ENCODE measurements around the gene MORN1. TPM values are rescaled to one million over a fixed set of nuclear protein-coding genes. Genes with fewer than 3 reads are reported as not detected.
A peak's percentile ranks its signal among the peaks of the same experiment; 100 is the strongest.

The MORN1 gene
- total and polyA plus RNA-seq, 2 of the 8 experiments (the other 6 are each of a cell fraction or from before 2014, with no cell fraction given): 5.0 to 9.1 TPM

DNA sequence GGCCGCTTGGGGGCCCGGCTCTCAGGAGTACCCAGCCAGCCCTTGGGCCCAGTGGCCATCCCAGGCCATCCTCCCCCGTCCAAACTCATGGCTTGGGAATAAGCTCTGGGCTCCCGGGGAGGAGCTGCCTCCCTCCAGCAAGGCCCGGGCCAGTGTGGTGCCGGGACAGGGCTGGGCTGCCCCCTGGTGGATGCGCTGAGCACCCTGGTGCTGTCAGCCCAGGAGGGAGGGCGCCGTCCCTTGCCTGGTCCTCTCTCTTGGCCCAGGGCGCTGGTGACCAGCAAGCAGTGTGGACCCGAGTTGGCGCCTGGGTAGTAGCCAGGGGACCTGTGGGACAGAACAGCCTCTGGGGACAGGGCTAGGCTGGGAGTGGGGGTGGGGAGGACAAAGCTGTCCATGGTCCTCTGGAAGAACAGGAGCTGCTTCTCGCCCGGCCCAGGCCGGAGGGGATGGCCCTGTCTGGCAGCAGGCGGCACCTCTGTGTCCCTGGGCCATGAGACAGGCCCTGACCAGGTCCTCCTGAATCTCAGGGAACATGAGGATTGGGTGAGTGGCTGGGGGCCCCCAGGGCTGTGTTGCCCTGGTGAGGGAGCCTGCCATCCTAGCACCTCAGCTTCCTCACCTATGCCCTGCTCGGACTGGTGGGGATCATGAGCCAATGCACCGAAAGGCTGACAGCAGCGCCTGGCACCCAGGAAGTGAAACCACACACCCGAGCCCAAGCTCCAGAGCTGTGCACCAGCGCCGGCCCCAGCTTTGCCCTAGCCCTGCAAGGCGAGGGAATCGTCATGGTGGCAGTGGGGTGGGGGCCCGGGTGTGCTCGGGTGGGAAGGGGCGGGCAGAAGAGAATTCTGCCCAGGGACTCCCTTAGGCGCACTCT, 9.4 kb downstream of the MORN1 start (continued):
- no peak for TF ChIP-seq JUN (IDR thresholded peaks at IDR 0.05; ENCODE audit: low read depth, low read length)
- TF ChIP-seq POLR2A (IDR thresholded peaks at IDR 0.05; ENCODE audit: control extremely low read depth in 1 of 2, low read depth in 2 of 2, low read length in 2 of 2): no peak
- no peak for TF ChIP-seq NANOG (IDR thresholded peaks at IDR 0.05; ENCODE audit: insufficient read depth, low read depth, low read length, poor library complexity, severe bottlenecking)
- no peak for TF ChIP-seq ZNF274 (IDR thresholded peaks at IDR 0.05; ENCODE audit: borderline replicate concordance, extremely low read depth, low read length)
- no peak for TF ChIP-seq SP2 (IDR thresholded peaks at IDR 0.05; ENCODE audit: low read length)
- no peak for TF ChIP-seq TBP (IDR thresholded peaks at IDR 0.05; ENCODE audit: low read depth, low read length)
- TF ChIP-seq SRF (IDR thresholded peaks at IDR 0.05; ENCODE audit: low read depth, low read length): no peak
- TF ChIP-seq SP4 (IDR thresholded peaks at IDR 0.05; ENCODE audit: low read length): no peak
- TF ChIP-seq FOSL1 (IDR thresholded peaks at IDR 0.05; ENCODE audit: insufficient read depth, low read depth, low read length): no peak
- TF ChIP-seq JUND (IDR thresholded peaks at IDR 0.05; ENCODE audit: low read length): no peak
- TF ChIP-seq PHF8 (conservative IDR thresholded peaks at IDR 0.05; ENCODE audit: low read depth, low read length): 0 out of 2 replicates have a peak, but pooled peaks have one; percentile 17
- TF ChIP-seq POU5F1 (IDR thresholded peaks at IDR 0.05; ENCODE audit: low read depth, low read length): no peak
- no peak for TF ChIP-seq RBBP5 (IDR thresholded peaks at IDR 0.05; ENCODE audit: borderline replicate concordance, low read depth, low read length)
- no peak for TF ChIP-seq EGR1 (IDR thresholded peaks at IDR 0.05; ENCODE audit: borderline replicate concordance, low read depth, low read length)
- no peak for TF ChIP-seq KDM4A (IDR thresholded peaks at IDR 0.05; ENCODE audit: low read depth, low read length, severe bottlenecking)
- TF ChIP-seq HDAC2 (IDR thresholded peaks at IDR 0.05; ENCODE audit: borderline replicate concordance in 1 of 2, low read depth in 2 of 2, low read length in 2 of 2): no peak
- TF ChIP-seq, protein P1, sequence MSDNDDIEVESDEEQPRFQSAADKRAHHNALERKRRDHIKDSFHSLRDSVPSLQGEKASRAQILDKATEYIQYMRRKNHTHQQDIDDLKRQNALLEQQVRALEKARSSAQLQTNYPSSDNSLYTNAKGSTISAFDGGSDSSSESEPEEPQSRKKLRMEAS (IDR thresholded peaks at IDR 0.05): 0 out of 2 replicates have a peak, but pooled peaks have one; percentile 18
- TF ChIP-seq EP300 (IDR thresholded peaks at IDR 0.05; ENCODE audit: borderline replicate concordance in 1 of 2, low read depth in 2 of 2, low read length in 2 of 2): no peak
- no peak for TF ChIP-seq ASH2L (IDR thresholded peaks at IDR 0.05; ENCODE audit: low read length)
- no peak for TF ChIP-seq BCL11A (IDR thresholded peaks at IDR 0.05; ENCODE audit: low read depth in 2 of 2, low read length in 2 of 2)
- TF ChIP-seq CREB1 (IDR thresholded peaks at IDR 0.05): no peak
- TF ChIP-seq CHD1 (IDR thresholded peaks at IDR 0.05; ENCODE audit: low read depth, low read length): no peak

All from H1 (cell line).